HG03558 (cell line): ENCODE results near the gene PCSK5.

Experiments used
- ATAC-seq: cut with Tn5 transposase; IDR thresholded peaks from one replicate; pipeline ENCODE4 v1.9.1; 2021; ENCODE audit warnings: moderate number of reproducible peaks; ENCODE audit not compliant: unreplicated experiment; ENCODE audit errors: extremely low read depth

Gene PCSK5

DNA sequence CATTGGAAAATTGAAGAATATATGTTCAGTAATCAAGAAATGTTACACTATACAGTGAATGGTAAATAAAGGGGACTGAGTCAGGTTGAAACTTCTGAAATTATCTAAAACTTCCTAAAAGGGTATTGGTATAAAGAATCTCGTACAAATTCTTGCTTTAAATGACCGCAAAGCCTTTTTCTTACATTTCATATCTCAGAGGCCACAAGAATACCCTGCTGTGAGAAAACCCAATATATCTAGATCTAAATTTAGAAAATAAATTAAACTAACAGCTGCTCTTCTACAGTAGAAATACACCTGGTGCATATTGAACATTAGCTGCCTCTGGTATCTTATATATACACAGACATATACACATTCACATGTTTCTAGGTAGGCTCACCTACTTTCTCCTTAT, 221.7 kb downstream of the PCSK5 start:
- no peak for ATAC-seq

DNA sequence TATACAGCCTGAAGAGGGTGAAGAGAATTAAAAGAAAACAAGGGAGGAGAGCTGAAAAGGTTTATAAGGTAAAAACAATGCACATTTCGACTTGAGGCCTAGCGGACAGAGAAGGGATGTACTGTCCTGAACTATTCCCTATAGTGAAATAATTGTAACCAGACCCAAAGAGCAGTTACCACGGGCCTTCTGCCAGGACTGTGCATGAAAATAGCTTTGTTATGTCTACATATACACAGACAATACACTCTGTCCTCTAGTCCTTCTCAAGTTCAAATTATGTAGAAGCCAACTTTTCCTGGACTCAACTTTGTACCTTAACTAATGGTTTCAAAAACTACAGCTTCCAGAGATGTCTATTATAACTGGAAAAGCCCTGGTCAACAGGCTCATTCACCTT, 223.7 kb downstream of the PCSK5 start:
- no peak for ATAC-seq

DNA sequence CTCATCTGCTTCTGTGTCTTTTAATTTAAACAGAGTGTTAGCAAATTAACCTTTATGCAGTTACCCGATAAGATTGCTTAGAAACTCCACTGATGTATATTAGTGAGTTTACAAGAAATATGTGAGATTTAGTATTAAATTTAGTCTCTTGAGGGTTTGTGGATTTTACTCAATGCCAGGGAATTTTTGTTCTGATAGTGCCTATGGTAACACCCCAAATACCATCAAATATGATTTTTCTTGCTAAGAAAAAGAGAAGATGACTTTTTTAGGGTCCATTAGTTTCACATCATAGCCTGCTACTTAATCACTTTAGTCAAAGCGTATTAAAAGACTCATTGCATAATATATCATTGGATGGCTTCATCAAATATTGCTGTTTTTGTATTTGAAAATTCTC, 224.9 kb downstream of the PCSK5 start:
- no peak for ATAC-seq

DNA sequence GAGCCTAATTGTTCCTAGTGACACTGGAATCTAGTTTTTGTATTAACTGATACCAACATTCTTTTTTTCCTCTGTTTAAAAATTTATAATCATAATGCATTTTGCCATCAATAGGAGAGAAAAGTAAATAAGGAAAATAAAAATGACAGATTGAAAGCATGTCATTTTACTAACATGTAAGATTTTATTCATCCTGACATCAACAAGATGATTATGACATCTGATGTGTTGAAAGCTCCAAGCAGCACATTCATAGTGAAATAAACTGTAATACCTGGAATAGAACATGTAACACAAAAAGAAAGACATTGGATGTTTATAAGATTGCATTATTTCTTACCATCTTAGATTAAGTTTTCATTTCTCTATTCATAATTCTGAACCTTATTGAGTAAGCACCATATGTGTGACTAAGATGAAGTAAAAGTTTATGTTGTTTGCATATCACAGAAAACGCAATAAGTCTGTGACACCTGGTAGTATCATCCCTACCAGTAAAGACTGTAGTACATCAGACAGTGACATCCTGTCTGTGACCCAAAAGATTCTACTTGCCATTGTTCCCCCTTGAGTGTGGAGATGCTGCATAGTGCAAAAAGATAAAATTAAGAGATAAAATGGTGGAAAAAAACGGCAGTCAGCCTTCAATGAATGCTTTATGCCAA, 225.6 kb downstream of the PCSK5 start:
- no peak for ATAC-seq

DNA sequence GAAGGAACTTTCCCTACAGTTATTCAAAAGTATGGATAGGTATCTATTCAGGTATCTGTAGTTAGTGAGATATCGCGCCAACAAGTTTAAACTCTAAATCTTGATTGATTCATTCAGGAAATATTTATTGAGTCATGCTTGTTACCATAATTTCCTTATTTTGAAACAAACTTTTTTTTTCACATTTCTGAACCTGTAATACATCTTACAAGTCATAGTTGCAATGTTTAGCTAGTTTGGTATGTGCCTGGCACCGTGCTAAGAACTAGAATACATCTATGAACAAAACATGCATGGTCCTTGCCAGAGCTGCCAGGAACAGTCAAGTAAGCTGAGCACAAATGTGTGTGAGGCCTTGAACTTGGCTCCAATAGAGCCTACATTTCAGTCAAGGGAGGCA, 226.4 kb downstream of the PCSK5 start:
- ATAC-seq = no peak

DNA sequence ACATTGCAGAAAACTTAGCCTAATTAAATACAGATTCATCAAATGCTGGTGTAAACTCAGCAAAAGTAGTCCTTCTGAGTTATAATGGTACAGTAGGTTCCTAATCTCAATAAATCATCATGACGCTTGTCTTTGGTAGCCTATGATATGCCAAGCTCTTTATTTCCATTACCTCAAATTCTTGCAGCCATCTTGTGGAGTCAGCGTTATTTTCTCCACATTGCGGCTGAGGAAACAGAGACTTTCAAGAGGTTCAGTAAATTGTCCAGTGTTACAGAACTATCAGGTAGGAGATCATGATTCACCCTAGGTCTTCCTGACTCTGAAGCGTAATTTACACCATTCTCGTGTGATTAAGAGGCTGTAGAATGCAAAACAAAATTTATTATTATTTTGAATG, 237.2 kb downstream of the PCSK5 start:
- ATAC-seq = no peak

DNA sequence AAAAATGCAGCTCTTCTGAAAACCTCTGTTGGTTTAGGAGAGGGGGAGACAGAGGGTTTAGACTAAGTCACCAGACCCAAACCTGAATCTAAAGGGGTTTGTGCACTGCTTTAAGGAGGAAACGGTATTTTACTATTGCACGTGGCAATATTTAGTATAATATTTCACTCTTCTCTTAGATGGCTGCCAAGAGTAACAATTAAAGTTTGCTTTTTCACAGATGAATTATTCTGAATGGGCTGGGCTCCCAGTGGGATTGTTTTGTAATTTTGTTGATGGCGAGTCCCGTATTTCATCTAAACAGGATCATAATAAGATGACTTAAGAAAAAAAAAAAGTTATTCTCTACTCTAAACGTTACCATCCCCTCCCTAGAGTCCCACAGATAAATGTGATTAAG, 245.4 kb downstream of the PCSK5 start:
- ATAC-seq = no peak

DNA sequence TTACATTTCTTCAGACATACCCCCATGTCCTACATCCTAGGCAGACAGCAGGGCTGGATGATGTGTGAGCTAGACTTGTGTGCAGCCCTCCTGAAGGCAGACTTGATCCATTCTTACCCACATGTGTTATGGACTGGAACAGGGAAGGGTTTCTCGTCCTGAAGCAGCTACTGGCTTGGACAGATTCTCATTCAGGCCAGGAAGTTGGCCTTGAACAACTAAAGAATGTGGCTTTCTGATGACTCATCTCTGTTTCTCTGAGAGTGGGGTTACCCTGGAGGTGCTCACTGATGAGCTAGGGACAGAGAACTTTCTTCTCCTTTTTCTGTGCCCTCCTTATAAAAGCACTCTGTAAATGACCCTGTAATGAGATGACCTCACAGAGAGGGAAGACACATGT, 246.5 kb downstream of the PCSK5 start:
- ATAC-seq = no peak

DNA sequence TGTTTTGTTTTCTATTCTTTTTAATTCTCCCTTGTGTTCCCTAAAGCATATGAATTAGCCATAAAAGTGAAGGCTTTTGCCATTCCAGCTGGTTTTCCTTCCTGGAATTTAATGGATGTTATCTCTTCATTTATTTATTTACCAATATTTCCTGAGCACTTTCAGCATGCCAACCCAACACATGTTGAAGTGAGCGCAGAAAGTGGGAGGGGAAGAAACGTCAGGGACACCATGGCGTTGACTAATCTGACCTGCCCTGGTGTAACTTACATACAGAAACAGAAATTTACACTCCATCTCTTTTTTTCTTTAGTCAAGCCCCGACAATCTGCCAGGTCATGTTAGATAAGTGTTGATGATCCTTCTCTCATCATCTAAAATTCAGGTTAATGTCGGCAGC, 247.5 kb downstream of the PCSK5 start:
- no peak for ATAC-seq

DNA sequence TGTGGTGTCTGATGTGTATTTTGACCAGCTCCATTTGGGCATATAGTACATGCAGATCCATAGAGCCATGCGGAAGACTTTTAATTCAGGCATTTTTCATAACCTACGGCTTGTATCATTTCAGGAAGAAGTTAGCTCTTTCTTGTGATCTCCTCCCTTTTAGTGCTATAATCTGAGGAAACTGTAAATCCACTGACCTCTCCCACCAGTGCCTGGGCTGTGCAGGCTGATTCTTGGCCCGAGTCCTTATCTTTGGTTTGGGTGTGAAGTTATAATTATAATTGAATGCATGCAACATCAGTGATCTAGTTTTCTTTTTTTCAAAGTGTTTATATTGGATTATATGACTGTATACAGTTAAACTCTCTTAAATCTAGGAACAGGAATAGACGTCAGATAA, 247.9 kb downstream of the PCSK5 start:
- ATAC-seq = no peak

DNA sequence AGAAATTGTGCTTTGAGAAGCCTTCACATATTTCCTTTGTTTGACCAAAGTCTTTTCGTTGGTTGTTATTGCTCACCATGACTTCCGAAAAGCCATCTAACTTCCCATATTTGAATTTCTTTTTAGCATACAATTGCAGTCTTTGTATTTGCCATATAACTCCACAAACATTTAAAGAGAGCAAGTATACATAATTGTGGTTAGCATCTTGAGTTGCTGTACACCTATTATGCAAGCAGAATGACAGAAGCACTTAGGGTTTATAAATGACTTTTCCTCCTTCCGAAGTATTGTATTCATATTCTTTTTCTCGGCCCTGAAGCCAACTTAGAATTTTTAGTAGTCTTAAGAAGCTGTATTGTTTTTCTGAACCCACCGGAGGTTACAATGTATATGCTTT, 253.4 kb downstream of the PCSK5 start:
- ATAC-seq = no peak

DNA sequence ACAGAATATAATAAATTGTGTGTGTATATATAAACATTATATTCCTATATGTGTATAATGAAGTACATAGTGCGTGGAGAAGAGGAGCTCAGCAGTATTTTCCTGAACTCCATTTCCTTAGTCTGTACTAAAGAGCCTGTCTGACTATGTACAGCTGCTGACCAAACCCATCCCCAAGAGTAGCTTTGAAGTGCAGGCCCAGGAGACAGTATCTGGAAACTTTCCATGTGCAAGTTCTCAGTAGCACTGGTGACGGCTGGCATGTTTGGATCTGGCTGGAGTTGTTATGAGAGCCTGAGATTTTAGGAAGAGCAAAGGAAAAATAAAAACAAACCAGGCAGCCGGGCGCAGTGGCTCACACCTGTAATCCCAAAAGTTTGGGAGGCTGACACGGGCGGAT, 259.5 kb downstream of the PCSK5 start:
- no peak for ATAC-seq

DNA sequence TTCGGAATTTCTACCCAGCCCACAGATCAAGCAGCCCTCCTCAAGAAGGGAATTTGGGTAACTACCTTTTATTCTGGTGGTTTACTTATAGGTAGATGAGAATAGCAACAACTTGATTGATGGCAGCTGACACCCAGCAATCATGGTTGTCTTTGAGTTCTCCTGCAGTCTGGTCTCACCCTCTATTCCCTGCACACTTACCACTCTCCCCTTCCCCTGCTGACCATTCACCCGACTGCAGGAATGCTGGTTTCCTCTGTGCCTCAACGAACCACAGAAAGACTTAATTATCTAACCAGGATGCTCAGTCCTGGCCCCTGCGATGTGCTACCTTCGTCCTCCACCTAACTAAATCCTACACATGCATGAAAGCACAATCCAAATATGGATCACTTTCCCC, 260.8 kb downstream of the PCSK5 start:
- no peak for ATAC-seq

DNA sequence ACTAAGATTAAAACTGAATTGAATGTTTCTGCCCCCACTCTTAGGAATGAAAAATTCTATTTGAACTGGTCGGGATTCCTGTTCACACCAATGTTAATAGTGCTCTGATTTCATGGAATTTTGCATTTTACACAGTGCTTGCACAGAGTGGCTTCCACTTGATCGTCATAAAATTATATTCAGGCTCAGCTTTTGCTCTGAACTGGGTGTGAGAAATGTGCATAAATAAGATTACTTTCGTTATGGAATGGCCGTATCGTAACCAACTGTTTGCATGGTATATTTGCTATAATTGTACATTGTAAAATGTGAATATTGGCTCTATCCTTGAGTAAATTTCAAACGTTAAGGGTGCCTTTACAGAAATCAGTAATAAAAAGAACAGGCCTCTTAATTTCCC, 262.9 kb downstream of the PCSK5 start:
- ATAC-seq = no peak

DNA sequence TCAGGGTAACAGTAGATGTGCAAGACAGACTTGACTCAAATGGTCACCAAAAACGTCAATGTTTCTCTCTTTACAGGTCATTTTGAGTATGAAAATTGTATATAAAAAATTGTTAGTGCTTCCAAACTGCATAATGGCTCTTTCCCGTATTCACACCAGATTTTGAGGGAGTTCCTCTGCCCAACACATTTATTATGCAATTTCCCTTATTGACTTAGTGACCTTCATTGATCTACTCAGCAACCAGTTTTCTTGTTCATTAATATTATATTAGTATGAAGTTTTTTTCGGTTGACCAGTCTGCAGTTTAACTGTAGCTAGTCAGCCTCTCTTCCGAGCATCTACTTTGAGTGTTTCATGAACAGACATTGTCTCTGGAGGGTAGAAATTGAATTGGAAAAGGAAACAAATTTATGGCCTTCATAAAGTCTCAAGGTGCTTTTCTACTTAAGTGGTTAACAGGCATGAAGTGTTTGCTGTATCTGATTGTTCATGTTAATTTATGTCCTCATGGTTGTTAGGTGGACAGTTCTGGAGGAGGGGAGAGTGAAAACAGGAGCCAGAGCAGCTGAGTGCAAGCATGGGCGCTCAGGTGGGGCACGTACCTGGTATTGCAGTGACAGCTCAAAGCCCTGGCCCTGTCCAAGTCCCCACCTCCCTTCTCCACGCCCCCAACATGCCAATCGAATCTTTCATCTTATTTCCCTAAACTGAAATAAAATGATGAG, 263.6 kb downstream of the PCSK5 start:
- ATAC-seq = no peak

DNA sequence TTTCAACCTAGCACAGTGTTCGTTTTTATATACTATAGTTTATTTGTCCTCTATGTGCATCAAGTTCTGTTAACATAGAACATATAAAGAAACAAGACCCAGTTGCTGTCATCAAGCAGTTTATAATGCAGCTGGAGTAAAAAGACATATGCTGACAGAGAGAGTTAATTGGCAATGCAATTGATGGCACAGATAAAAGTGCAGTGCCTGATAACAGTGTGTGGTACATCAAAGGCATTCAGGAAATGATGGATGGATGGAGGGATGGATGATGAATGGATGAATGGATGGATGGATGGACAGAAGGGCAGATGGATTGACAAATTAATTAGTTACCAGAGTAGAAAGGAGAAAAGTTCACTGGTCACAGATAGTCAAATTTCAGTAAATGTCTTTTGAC, 264.9 kb downstream of the PCSK5 start:
- no peak for ATAC-seq

DNA sequence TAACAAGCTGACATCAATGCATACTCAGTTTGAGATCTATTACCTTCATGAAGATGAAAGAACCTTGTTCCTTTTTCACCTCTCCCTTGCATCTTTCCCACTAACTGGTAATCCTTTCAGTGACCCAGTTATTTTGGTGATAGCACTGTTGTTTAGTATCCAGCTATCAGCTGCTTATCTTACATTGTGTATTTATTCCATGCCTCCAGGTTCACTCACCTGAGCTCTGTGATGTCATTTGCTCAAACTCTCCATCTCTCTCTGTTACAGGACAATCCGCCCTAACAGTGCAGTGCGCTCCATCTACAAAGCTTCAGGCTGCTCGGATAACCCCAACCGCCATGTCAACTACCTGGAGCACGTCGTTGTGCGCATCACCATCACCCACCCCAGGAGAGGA, 268.2 kb downstream of the PCSK5 start:
- no peak for ATAC-seq

DNA sequence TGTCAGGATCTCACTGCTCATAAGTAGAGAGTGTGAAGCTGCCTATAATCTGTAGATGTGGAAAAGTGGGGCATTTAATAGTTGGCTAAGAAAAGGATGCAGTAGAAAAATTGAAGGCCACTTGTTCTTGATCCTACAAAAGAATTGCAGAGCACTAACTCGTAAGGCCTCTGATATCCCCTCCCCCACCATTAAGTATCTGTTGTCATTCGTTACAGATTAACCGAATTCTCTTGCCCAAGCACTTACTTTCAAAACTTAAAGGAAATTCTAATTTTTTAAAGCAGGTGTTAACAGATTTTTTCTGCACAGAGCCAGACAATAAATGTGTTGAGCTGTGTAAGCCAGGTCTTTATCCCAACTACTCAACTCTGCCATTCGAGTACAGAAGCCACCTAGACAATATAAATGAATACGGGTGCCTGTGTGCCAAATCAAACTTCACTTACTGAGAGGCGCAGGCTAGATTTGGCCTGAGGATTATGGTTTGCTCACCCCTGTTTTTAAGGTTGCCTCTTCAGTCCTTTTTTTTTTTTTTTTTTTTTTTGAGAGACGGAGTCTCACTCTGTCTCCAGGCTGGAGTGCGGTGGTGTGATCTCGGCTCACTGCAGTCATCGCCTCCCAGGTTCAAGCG, 268.9 kb downstream of the PCSK5 start:
- ATAC-seq = no peak

DNA sequence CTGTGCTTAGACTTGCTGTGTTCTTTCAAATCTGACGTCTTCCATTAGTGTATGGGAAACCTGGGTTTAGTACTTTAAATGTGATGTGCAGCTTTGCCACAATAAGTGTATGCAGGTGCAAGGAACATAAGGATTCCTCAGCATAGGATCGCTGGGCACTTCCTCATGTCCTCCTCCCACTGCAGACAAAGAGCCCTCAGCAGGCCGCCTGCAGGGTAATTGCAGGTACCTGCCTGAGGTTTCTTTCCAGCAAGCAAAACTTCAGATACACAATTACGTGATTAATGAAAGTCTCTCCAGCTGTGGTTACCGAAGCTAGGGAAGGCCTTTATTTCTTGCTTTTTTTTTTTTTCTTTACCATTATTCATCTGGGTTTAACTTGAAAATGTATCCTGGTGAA, 270.6 kb downstream of the PCSK5 start:
- no peak for ATAC-seq

DNA sequence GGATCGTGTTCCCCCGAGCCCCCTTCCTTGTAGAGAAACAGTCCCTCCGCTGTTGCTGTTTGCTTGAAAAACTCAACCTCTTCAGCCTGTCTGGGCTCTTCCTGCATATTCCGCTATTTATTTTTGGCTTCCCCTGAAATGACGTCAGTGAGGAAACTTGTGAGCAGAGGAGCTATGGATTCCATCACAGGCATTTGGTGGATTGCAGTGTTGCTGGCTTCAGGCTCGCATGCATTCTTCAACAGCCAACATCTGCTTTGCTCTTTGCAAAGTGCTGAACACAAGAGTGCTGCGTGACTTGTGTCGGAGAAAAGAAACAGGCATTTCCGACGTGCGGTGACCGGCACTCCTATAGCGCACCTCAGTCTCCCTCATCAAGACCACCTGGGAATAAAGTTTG, 271.1 kb downstream of the PCSK5 start:
- ATAC-seq = no peak

DNA sequence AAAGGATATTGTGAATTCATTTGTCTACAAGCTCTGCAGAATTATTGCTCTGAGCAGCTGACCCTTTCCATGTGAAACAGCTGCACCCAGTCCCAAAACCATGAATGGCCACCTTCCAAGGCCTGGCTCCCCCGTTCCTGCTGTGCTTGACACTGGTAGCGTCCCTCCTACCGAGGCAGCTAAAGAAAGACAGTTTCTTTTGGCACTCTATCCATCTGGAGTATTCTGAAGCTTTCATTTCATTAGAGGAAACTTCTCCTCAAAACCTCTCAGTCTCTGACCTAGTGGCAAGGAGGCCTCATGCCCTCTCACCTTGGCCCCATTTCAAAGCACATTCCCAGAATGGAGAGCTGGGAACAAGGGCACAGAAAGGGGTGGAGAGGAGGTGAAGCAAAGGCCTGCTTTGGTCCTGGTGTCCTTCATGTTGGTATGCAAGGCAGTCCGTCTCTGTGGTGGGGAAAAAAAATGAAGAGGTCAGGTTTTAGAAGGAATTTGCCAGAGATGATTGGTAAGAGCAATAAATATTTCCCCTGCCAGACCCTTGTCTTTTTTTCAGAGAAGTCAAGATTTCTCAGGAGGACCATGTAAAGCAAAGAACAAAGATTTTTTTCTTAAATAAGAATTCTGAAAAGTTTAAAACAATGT, 271.7 kb downstream of the PCSK5 start:
- no peak for ATAC-seq
